ENCODE measurements around the gene XPOT.
A peak's percentile ranks its signal among the peaks of the same experiment; 100 is the strongest.

Gene XPOT

GRCh38 chr12:64428956-64429355, 24.8 kb downstream of the XPOT start:
- DNase-seq = no peak

DNA sequence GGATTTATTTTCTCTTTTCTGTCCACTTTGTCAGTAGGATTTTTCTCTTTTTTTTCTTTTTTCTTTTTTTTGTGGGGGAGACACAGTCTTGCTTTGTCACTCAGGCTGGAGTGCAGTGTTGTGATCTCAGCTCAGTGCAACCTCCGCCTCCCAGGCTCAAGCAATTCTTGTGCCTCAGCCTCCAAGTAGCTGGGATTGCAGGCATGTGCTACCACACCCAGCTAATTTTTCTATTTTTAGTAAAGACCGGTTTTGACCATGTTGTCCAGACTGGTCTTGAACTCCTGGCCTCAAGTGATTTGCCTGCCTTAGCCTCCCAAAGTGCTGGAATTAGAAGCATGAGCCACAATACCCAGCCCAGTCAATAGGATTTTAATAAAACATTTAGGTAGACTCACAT, 26.7 kb downstream of the XPOT start:
- no peak for DNase-seq

DNA sequence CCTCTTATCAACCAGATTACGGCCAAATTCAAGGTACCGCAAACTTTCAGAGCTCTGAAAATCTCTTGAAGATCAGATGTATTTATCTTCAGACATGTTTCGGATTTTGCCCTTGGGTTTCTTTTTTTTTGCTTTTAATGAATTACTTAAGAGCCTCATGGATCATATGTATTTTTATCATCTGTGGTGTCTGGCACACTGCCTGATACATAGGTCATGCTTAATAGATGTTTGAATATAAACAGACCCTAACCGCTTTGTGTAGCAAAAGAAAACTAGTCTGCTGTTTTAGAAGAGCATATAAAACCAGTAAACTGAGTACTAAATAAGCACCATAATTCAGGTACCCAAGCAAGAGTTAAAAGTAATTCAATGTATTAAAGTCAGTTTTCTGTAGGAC, 27.6 kb downstream of the XPOT start:
- no peak for DNase-seq

DNA sequence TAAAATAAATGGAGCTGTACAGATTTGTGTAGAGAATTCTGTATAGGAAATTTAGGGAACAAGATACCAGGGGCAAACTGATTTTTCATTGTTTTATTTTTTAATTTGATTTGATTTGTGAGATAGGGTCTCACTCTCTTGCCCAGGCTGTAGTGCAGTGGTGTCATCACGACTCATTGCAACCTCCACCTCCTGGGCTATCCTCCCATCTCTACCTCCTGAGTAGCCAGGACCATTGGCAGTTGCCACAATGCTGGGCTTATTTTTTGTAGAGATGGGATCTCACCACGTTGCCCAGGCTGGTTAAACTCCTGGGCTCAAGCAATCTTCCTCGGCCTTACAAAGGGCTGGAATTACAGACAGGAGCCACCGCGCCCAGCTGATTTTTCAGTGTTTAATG, 29.7 kb downstream of the XPOT start:
- no peak for DNase-seq

GRCh38 chr12:64440100-64440499, 35.9 kb downstream of the XPOT start:
- no peak for DNase-seq

GRCh38 chr12:64445490-64445889, 41.3 kb downstream of the XPOT start:
- no peak for DNase-seq

DNA sequence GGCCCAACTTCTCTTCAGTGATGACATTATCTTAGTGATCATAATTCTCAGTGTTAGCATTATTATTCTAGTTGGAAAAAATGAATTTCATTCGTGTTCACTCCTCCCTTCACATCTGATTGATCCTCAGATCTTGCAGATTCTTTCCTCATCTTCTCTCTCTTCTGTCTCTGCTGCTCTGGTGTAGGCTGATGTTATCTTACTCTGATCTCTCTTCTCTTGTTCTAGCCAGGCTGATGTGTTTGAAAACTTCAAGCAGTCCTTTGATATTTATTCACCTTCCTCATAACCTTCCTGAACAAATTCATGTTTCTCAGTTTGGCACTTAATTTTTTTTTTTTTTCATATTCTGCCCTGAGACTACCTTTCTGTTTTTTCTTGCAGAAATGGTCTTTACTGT, 42.1 kb downstream of the XPOT start:
- DNase-seq = no peak

DNA sequence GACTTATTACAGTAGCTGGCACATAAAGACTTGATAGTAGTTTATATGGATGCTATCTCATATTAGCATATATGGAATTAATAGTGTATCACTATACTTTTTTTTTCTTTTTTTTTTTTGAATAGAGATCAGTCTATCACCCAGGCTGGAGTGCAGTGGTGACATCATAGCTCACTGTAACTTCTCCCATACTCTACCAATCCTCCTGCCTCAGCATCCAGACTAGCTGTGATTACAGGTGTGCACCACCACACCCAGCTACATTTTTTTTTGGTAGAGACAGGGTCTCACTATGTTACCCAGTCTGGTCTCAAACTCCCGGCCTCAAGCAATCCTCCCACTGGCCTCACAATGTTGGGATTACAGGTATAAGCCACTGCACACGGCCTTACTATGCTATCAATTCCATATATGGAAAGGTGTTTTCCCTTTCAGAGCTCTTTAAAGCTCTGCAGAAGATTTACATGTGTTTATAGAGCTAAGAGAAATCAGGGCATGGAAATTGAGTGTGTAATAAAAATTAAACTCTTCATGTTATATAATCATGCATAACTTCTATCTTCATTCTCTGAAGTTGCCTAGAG, 46.0 kb downstream of the XPOT start:
- DNase-seq = peak in 1 of 2 experiments; percentile 4

GRCh38 chr12:64450711-64451486, 46.7 kb downstream of the XPOT start:
- DNase-seq = peak; percentile 26 to 63

DNA sequence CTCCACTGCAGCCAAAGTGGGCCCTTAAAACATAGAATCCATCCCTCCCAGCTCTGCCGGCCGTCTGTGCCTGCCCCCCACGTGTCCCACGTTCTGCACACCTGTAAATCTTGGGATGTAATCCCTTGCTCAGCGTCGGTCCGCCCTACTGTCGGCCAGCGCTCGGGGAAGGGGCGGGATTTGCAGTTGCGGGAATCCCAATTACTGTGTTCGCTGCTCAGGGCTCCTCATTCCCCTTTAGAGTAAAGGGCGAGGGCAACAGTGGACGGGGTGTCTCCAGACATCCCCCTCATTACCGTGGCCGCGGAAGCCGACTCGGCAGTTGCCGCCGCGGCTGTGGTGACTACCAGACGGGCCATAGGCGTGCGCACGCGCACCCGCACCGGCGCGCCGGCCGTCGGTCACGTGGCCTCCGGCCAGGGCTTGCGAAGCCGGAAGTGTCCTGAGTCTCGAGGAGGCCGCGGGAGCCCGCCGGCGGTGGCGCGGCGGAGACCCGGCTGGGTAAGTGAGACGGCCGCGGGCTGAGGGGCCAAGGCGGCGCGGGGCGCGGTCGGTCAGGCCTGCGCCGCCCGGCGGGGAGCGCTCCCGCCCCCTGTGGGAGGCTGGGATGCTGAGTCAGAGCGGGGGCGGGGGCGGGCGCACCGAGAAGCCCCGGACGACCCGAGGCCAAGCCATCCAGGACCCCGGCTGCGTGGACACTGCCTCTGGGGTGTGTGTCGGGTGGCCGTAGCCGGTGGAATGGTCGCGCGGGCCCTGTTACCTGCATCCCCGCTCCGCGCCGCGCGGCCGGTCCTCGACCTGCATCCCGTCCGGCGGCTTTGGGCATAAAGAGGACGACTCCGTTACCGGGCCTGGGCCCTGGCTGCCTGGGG, 47.7 kb downstream of the XPOT start, which contains the start of gene TBK1:
Gene TBK1 (plus strand): TSS at position 434 of the 872 bp plus-strand sequence. CDS start 3,751 bp downstream, outside the sequence.
- DNase-seq = peak; percentile 80 to 83

- no peak for DNase-seq
Measured at GRCh38 chr12:64452559-64453329, 48.6 kb downstream of the XPOT start.

DNA sequence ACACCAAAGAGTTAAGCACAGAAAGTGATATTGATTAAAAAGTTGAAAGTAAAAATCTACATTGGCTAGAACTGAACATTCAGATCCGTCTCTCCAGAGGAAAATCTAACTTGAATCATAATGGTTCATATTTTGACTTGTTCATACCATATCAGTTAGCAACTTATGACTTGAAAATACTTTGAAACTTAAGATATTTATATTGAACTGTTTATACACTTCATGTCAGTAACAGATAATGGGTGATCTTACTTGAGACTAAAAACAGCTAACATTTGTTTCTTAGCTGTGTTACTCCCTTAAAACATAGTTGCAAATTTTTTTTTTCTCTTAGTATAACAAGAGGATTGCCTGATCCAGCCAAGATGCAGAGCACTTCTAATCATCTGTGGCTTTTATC, 51.3 kb downstream of the XPOT start:
- DNase-seq = no peak

DNA sequence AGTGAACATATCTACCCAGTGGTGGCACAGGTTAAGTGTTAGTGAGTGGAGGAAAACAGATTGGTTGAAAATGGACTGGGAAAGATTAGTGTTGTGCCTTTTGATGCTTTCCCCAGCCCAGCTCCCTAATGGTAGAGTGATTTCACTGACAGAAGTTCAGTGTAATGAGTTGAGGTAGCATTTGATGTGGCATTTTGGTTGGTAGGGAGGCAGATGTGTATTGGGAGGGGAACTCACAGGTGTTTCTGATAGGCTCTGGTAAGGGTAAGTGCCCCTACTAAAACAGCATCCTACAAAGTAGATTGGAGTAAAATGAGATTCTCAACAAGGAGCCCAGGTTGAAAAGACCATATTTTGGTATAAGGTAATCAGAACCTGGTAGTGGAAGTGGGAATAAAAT, 51.9 kb downstream of the XPOT start:
- no peak for DNase-seq

GRCh38 chr12:64457032-64457431, 52.8 kb downstream of the XPOT start:
- no peak for DNase-seq

- no peak for DNase-seq
Measured at GRCh38 chr12:64457466-64457865, 53.3 kb downstream of the XPOT start.

DNA sequence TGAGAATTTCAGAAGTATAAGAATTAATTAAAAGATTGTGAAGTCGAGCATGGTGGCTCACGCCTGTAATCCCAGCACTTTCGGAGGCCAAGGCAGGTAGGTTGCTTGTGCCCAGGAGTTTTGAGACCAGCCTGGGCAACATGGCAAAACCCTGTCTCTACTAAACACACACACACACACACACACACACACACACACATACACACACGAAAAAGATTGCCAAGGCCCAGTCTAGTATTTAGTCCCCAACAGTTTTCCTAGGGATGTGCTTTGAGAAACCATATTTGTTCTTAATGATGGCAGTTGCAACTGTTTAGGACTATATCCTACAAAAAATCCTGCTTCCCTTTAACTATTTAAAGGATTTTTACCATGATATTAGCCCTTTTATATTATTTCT, 53.7 kb downstream of the XPOT start:
- DNase-seq = no peak

DNA sequence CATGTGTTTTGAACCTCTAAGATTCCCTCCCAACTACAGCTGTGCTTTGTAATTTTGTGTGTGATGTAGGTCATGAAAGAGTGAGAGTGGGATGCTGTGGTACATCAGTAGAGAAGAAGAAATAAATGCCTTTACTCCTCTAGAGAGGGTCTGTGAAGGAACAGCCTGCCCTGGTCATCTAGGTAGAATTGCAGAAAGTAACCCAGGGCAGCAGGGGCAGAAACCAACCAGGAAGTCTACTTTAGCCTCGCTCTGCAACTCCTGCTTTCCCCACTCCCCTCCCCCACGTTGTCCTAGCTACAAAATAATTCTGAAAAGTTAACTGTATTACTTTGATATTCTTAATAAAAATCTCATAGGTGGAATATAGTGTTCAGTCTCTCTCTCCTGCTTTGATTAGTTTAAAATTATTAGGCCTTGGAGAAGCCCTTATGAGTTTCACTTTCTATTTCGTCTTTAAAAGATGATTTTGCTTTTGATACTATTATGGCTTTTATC, 55.3 kb downstream of the XPOT start:
- DNase-seq = no peak

- DNase-seq = no peak
Measured at GRCh38 chr12:64461634-64462414, 57.6 kb downstream of the XPOT start.

GRCh38 chr12:64466178-64466577, 62.0 kb downstream of the XPOT start:
- DNase-seq = no peak

DNA sequence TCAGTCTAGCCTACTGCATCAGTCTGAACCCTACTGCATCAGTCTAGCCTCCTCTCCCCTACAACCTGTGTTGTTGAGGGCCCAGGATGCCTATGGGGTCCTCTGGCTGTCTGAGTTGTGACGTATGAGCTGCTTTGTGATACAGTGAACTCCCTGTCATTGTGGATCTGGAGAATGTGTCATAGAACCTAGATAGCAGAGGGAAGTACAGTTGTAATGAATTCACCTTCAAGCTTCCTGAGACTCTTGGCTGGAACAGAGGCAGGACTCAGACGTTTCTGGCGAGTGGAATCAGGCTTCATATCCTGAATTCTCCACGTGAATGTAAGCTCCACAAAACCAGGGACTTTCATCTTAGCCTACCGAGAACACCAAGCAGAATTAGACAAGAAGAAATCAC, 64.8 kb downstream of the XPOT start:
- no peak for DNase-seq

DNA sequence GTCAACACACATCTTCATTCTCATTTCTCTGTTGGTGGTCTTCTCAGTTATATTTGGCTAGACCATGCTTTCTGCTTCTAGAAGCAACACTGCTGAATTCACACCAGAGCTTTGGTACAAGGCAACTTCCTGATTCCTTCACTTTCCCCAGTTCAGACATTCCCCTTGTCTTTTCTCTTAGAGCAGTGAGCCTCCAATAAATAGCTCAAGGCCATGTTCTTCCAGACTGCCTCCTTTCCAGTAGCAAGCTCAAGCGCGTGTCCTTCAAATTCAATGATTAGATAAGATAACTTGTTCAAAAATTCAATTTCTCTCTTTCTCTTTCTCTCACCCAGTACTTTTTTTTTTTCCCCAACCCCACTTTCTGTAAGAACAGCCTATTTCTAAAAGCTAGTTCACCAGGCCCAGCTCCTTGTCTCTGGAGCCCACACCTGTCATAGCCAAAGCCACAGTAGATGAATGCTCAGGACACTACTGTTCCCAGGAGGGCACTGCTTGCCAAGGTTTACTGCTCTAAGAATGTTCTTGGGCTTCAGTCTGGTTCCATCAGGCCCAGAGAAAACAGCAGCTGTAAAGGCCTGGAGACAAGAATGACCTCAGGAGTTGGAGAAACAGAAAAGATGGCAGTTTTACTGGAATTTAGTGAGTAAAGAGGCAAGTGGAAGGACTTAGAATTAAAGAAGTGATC, 65.4 kb downstream of the XPOT start:
- no peak for DNase-seq
